K562 treated with DMSO at 1 percent for 12 hours (cell line): Measurements from ENCODE around the gene TASOR. TPM values are rescaled to one million over a fixed set of nuclear protein-coding genes. Genes with fewer than 3 reads are reported as not detected.

ENCODE experiments used
- total RNA-seq: library from RNA; unstranded; fragments of 300-600 nt; gene quantifications from 2 replicates; pipeline ENCODE4 v1.2.3, GENCODE V29; 2022; ENCODE audit not compliant: insufficient read depth

The TASOR gene
- total RNA-seq = 7.5 and 34.8 TPM in 2 replicates

DNA sequence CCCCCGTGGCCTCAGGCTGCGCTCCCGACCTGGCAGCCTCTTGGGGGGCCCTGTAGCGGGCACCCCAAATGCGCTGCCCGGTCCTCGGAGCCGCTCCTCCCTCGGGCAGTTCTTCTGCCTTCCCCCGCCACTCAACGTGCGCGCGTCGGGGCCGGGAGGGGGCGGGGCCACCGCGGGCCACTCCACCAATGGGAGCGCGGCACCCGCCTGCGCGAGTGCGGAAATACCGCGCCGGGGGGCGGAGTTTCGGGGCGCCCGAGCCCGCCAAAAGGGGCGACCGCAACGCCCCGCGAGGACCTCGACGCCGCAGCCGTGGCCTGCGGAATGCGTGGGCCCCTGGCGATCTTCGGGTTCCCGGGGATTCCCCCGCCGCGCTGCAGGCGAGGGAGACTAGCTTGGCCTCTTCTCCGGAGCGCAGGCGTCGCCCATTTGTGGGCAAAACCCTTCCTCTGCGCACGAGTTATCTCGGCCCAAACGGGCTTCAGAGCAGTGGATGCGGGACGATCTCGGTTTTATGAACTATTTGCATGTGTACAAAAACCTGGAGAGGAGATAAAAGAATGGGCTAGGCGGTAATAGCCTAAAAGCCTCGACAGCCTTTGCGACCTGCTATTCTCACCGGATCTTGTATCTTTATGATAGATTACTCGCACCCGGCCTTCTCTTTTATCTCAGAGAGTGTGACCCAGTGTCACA, at the start of gene TASOR:
Gene TASOR, minus strand, starts transcription at position 144 of the 696 bp plus-strand sequence. CDS start 259 bp downstream, outside the sequence.

Other genes with a start within 250 kb of the TASOR start
- not detected in 2 replicates for gene ERC2, start 214.8 kb downstream of the TASOR start, total RNA-seq
- gene CCDC66, start 126.1 kb downstream of the TASOR start, total RNA-seq = 3.0 and 7.8 TPM in 2 replicates
- gene ARHGEF3, start 118.7 kb upstream of the TASOR start, total RNA-seq = 1.8 and 4.4 TPM in 2 replicates